ENCODE results near the gene SYTL3.
A peak's percentile ranks its signal among the peaks of the same experiment; 100 is the strongest.

The SYTL3 gene

DNA sequence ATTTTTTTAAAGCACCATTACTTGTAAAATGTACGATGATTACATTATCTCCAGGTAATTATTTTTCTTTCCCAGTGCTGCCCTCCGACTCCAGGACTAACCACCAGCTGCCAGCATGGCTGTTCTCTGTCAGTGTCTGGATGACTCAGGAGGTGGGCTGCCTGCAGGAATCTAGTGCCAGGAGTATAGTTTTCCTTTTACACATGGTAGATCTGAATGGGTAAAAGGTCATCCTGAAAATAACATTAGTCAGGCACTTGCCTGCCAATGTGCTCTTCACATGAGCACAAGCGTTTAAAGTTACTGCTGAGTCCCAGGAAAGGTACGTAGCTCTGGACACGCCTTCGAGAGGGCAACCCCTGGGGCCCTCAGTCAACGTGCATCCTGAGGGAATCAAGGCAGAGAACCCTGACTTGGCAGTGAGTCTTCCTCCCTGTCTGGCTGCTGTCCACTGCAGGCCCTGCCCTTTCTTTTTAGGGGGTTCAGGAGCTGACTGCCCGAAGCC lies 7.7 kb upstream of the SYTL3 start:
- DNase-seq: peak; percentile 50

DNA sequence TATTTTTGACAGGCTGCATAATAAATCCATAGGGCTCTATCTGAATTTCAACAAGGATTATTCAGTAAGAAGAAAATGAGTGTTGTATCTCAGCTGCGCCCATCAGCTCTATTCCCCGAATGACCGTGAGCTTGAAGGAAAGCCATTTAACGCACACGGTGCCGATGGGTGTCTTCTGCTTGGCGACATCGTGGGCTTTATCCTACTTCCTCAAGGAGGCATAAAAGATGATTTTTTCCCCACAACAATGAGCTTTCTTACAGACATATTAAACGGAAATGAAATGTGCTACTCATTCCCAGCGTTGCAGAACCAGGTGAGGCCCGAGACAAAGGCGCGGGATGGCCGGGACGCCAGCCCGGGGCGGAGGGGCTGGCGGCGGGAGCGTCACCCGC lies 6.0 kb upstream of the SYTL3 start:
- no peak for DNase-seq

DNA sequence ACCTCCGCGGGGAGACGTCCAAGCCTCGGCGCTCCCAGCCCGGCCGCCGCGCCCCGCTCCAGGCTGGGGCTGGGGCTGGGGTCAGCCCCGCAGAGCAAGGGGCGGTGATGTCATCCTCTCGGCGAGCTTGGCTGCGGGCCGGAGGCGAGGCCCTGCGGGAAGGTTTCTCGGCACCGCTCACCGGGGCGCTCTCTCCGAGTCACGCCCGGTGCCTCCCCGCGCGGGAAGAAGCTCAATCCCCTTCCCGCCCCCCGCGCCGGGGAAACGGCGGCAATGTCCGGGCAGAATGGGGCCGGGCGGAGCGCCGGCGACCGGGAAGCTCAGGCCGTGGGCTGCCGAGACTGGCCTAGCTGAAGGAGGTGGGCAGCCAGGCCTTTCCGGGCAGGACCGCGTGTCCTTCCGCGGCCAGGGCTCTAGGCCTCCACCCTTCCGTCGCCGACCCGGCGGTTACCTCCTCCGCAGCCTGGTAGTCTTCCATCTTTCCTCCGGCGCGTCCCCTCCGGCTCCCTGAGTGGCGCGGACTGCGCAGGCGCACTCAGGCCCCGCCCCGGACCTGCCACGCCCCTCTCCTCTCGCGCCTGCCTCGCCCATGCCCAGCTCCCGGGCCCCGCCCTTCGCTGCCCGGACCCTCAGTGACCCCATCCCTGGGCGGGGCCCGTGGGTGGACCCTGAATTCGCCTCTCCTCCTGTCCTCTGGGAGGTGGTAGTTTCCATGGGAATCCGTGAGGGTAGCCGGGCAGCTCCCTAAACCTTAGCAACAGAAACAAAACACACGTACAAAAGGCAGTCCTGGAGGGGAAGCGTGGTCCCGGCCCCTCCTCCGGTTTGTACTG lies 5.4 kb upstream of the SYTL3 start, which contains the start of gene DYNLT1:
Gene DYNLT1 (minus strand): TSS at position 513 of the 833 bp plus-strand sequence. CDS start 35 bp downstream, at position 478.
- peak; percentile 99 for DNase-seq

- peak; percentile 56 for DNase-seq
Measured at GRCh38 chr6:158645064-158646022, 4.5 kb upstream of the SYTL3 start.

DNA sequence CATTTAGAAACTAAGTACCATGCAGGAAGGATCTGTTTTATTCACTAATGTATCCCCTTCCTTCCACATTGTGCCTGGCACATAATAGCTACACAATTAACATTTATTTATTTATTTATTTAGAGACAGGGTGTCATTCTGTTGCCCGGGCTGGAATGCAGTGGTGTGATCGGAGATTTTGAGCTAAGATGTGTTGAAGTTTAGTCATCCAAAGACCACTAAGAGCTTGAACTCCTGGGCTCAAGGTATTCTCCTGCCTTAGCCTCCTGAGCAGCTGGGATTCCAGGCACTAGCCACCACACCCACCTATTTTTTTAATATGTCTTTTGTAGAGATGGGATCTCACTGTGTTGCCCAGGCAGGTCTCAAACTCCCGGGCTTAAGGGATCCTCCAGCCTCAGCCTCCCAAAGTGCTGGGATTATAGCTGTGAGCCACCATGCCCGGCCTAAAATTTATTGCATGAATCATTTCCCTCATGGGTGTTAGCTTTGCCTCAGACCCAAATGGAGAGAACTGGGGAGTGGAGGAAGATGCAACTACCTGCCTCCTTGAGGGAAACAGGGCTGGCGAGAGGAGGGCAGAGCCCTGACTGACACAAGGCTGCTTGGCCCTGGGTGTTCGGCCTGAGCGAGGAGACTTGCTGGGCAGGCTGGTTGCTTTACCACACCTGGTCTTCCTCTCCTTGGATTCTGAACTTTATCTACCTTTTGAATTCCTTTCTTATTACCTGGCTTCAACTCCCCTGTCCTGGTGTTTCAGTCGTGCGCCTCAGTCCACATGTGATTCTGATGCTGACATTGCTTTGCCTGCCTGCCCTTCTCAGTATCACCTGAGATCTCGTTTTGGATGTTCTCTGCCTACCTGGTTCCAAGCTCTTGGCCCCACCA lies 3.6 kb upstream of the SYTL3 start:
- peak; percentile 54 for DNase-seq

DNA sequence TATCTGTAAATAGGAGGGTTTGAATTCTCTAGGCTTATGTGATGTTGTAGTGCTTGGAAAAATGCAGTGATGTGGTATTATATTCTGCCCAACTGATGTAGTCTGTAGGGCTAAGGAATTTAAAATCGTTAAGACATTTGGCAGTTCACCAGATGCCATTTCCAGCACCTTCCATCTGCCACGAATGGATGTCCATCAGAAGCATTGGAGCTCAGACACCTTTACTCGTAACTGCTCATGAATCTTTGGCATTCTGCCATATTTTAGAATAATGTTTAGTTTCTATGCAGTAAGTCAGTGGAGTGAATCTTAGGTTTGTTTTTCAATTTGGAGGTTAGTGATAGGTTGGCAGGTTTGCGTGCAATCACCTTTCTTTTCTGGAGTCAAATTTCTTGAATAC lies 2.4 kb upstream of the SYTL3 start:
- DNase-seq: peak; percentile 25

DNA sequence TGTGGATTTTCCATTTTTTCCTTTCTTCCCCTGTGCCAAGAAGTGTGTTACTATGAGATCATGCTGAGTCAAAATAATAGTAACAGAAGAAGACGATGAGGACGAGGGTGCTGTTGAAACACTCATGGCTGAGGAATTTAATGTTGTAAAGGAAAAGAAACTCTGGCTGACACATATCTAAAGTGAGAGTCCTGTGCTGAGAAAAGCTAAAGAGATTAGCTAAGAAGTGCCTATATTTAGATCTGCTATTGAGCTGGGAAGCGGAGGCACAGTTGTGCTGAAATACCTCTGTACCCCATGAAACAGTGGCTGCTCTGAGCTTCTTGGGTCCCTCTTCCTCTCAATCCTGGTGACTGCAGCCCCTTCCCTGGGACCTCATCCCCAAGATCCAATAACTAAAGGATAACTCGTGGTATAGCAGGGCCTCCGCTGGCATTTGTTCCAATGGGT lies 1.1 kb upstream of the SYTL3 start:
- DNase-seq: peak; percentile 66

GRCh38 chr6:158651981-158652737 lies 2.3 kb downstream of the SYTL3 start:
- DNase-seq: peak; percentile 60

GRCh38 chr6:158653577-158654354 lies 3.9 kb downstream of the SYTL3 start:
- DNase-seq: peak; percentile 88

DNA sequence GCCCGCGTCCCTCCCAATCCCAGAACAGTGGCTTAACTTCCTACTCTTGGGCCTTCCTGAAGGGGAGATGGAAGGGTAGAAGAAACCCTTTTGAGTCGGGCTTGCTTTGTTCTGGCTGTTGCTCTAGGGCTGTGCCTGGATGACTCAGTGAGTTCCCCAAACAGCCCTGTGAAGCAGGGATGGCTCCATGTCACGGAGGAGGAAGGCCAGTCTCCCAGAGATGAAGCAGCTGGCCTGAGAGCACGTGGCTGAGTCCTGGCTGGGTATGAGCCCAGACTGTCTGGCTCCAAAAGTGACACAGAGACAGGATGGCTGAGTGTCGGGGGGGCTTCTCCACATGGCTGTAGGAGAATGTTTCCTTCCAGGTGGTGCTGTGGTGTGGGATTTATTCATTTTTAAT lies 4.6 kb downstream of the SYTL3 start:
- DNase-seq: peak; percentile 65

GRCh38 chr6:158654960-158655489 lies 5.2 kb downstream of the SYTL3 start:
- DNase-seq: peak; percentile 51

- peak; percentile 58 for DNase-seq
Measured at GRCh38 chr6:158655569-158656450, 6.0 kb downstream of the SYTL3 start.

DNA sequence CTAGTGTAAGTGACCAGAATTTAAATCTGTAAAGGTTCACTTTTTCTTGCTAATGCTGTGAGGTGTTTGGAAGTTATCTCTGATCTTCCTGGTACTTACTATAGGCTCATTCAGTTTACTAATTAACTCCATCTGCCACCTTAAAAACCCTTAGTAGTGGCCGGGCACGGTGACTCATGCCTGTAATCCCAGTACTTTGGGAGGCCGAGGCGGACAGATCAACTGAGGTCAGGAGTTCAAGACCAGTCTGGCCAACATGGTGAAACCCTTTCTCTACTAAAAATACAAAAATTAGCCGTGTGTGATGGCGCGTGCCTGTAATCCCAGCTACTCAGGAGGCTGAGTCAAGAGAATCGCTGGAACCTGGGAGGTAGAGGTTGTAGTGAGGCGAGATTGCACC lies 7.1 kb downstream of the SYTL3 start:
- DNase-seq: peak; percentile 54

DNA sequence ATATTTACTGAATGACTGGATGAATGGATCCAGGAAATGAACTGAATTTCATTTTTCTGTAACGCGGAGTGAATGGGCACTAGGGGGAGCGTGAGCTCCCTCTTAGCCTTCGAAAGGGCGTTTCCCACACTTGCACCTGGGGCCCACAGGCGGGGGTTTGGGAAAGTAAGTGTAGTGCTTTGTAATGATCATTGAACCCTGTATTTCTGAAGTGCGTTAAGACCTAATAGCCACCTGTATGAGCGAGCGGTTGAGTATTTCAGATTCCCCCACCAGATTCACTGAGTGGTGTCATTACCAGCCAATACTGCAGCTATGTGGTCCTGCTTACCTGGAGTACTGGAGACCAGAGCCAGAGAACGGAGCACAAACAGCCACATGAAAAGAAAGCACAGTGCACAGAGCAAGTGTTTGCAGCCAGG lies 10.5 kb downstream of the SYTL3 start:
- peak; percentile 59 for DNase-seq

- DNase-seq: peak; percentile 50
Measured at GRCh38 chr6:158661156-158661685, 11.4 kb downstream of the SYTL3 start.

DNA sequence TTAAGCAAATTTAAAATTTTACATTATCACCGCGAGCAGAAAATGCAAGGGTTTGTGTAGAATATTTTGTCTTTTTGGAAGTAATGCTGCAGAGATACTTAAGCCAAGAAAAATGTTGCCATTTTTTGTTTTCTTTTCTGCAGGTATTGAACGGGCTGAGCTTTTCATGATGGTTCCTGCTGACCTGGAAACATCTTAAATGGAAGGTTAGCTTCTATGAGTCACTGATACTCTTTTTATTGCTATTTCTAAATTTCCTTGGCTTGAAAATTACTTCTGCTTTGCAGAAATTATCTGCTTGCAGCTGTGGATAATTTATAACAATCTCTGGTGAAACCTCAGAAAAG lies 12.7 kb downstream of the SYTL3 start:
- no peak for DNase-seq

DNA sequence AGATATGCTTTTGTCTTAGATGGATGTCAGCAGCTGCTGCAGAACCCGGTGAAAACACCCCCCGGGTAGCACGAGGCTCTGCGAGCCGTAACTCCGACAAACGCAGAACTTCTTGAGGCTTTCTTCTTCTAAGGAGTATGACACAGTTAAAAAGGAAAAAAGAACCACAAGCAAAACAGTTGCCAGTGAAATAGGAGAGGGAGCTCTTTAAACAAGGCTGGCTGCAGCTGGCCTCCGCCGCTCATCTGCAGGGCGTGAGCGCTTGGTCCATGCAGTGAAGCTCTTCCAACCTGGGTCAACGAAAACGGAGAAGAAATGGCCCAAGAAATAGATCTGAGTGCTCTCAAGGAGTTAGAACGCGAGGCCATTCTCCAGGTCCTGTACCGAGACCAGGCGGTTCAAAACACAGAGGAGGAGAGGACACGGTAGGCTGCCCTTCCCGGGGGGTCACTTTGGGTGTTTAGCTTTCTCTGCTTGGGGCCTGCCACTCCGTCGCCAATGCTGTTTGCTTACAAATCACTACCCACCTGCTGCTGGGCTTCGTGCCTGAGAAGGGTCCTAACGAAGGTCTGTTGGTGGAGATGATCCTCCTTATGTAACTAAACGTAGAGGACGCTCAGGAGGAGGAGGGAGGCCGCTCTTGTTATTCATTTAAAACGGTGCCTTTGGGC lies 13.2 kb downstream of the SYTL3 start:
- DNase-seq: peak; percentile 42

GRCh38 chr6:158663625-158664165 lies 13.8 kb downstream of the SYTL3 start:
- DNase-seq: peak; percentile 42

All from activated CD8-positive, alpha-beta memory T cell treated with anti-CD3 and anti-CD28 coated beads, Interleukin-2, amount 50 U/mL, for 48 hours (primary cell).